ENCODE data around the gene GPN1.
A peak's percentile ranks its signal among the peaks of the same experiment; 100 is the strongest.

Gene GPN1

DNA sequence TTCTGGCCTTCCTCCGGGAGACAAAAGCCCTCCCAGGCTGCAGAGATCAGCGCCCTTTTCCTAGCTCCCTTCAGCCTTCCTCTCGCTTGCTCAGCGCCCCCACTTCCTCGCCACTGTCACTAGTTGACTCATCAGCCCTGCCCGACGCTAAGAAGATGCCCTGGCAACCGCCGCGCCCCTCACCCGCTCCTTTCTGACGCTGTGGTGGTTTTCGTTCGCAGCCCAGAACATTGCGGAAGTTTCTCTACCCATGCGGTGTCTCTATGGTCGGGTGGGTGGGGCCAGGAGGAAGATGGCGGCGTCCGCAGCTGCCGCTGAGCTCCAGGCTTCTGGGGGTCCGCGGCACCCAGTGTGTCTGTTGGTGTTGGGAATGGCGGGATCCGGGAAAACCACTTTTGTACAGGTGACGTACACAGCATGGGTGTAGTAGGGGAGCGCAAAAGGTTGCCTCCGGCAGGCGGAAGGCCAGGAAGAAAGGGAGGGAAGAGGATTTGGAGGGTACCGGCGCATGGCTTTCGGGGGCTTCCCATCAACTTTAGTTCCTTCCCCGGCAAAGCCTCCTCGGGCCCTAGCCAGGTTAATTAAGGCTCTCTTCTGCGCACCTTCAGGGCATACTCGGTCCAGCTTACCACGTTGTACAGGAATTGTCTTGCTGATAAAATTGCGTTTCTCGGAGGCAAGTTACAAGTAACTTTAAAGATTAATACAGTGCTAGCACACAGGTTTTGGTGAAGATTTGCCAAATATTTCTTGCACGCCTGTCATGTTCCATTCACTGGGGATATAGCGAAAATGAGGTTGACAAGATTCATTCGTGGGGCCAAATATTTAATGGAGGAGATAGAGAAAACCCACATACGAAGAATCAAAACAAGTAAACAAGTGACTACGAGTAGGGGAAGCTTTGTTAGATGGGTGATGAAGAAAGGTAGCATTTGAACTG is at the start of gene GPN1, which contains the start of gene CCDC121:
GPN1 (plus strand) TSS at position 284 of the 943 bp plus-strand sequence; CDS start at position 293, 9 bp downstream.
CCDC121 (minus strand) TSS at position 246 of the 943 bp plus-strand sequence. CDS start 1,213 bp downstream, outside the sequence.
- TF ChIP-seq LEF1 (IDR thresholded peaks at IDR 0.05; ENCODE audit: borderline replicate concordance) (no peak), L3MBTL2 (conservative IDR thresholded peaks at IDR 0.05) (peak; percentile 69), FOXA1 (IDR thresholded peaks at IDR 0.05) (no peak), CTBP1 (IDR thresholded peaks at IDR 0.05; ENCODE audit: borderline replicate concordance) (no peak), TARDBP (IDR thresholded peaks at IDR 0.05) (no peak), ELF4 (IDR thresholded peaks at IDR 0.05) (peak; percentile 63)
- DNase-seq (ENCODE audit: extremely low spot score), result peak; percentile 82
- ChIA-PET POLR2A (interaction anchor here (0.7 to 1.9 kb wide), 9 partner anchors 11 to 220 kb away, joined by 3 to 6 read pairs (median 5); partner anchors contain the start of genes PPM1G, SLC4A1AP, SUPT7L and ZNF512), CTCF (no interaction called here)

GRCh38 chr2:27581417-27582128 is 47.3 kb upstream of the GPN1 start:
- POLR2A ChIA-PET, result no interaction called here
- DNase-seq (ENCODE audit: extremely low spot score), result no peak
- CTCF ChIA-PET, result no interaction called here
- TF ChIP-seq FOXM1 (IDR thresholded peaks at IDR 0.05; ENCODE audit: borderline replicate concordance), result no peak
- no peak for TF ChIP-seq TARDBP (IDR thresholded peaks at IDR 0.05)
- TF ChIP-seq L3MBTL2 (conservative IDR thresholded peaks at IDR 0.05), result no peak
- no peak for TF ChIP-seq ZNF384 (IDR thresholded peaks at IDR 0.05)
- TF ChIP-seq NFRKB (IDR thresholded peaks at IDR 0.05), result no peak
- TF ChIP-seq BHLHE40 (IDR thresholded peaks at IDR 0.05; ENCODE audit: borderline replicate concordance), result no peak
- no peak for TF ChIP-seq FOXA1 (IDR thresholded peaks at IDR 0.05)
- no peak for TF ChIP-seq ELF4 (IDR thresholded peaks at IDR 0.05)
- no peak for TF ChIP-seq SUZ12 (IDR thresholded peaks at IDR 0.05)
- no peak for TF ChIP-seq LEF1 (IDR thresholded peaks at IDR 0.05; ENCODE audit: borderline replicate concordance)

DNA sequence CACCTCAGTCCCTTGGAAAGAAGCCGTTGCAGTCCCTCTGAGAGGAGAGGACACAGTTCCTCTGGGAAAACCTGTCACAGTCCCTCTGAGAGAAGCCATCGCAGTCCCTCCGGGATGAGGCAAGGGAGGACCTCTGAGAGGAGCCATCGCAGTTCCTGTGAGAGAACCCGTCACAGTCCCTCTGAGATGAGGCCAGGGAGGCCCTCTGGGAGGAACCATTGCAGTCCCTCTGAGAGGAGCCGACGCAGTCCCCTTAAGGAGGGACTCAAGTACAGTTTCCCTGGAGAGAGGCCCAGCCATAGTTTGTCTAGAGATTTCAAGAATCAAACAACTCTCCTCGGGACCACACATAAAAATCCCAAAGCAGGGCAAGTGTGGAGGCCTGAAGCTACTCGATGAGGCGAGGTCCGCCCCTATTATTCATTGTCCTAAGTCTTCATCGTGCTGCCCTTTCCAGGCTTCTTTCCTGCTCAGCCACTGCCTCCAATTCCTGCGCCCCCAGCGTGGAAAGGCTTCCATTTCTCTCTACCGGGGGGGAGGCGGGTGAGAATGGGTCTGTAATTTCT is 46.6 kb upstream of the GPN1 start:
- CTCF ChIA-PET, result no interaction called here

GRCh38 chr2:27582695-27583389 is 46.0 kb upstream of the GPN1 start, which contains the start of gene ZNF512:
TSS of gene ZNF512 (plus strand) at chr2:27583042. CDS start at chr2:27583113, 71 bp downstream.
- CTCF ChIA-PET, result no interaction called here
- POLR2A ChIA-PET, result interaction anchor here (0.6 to 1.3 kb wide), 9 partner anchors 9 to 153 kb away, joined by 3 to 6 read pairs (median 5); partner anchors contain the start of genes CCDC121 and GPN1
- TF ChIP-seq ARNT (IDR thresholded peaks at IDR 0.05) (no peak), ELF4 (IDR thresholded peaks at IDR 0.05) (peak; percentile 58; the same call in 1 of the 2 replicates), FOXK2 (IDR thresholded peaks at IDR 0.05) (no peak), LEF1 (IDR thresholded peaks at IDR 0.05; ENCODE audit: borderline replicate concordance) (no peak), FOXM1 (IDR thresholded peaks at IDR 0.05; ENCODE audit: borderline replicate concordance) (no peak), L3MBTL2 (conservative IDR thresholded peaks at IDR 0.05) (peak; percentile 88), SUZ12 (IDR thresholded peaks at IDR 0.05) (no peak)
- DNase-seq (ENCODE audit: extremely low spot score), result peak; percentile 98

More for the DNA sequence above, 46.6 kb upstream of the GPN1 start:
- TF ChIP-seq SP1 (IDR thresholded peaks at IDR 0.05) (no peak), NFRKB (IDR thresholded peaks at IDR 0.05) (no peak), HDGF (IDR thresholded peaks at IDR 0.05; ENCODE audit: borderline replicate concordance) (peak; percentile 57; the same call in 1 of the 2 replicates)
- DNase-seq (ENCODE audit: extremely low spot score), result no peak
- POLR2A ChIA-PET, result interaction anchor here (0.9 to 1.3 kb wide), 8 partner anchors 8 to 151 kb away, joined by 4 to 6 read pairs (median 5); partner anchors contain the start of genes CCDC121 and GPN1

DNA sequence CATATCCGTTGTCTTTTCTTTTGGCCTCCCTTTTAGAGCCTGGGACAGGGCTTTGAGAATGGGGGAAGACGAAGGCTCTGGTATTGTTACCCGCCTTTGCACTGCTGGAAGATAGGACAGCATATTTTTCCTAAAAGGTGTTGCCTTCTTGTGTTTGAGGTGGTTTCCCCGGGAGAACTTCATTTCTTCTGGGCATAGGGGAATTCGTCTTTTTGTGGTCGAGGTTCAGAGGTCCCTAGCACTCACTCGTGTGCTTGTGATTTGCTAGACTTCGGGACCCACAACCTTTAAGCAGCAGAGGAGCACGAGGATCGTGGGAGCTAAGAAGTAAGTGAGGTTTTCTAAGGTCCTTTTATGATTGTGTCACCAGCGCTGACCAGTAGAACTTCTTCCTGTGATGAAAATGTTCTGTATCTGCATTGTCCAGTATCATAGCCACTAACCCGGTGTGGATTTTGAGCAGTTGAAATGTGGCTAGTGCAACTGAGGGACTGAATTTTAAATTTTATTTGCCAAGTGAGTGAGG is 45.4 kb upstream of the GPN1 start:
- POLR2A ChIA-PET, result interaction anchor here (1.0 to 1.3 kb wide), 2 partner anchors 10 to 24 kb away, joined by 5 to 6 read pairs; no protein-coding TSS in a partner anchor
- CTCF ChIA-PET, result no interaction called here
- peak; percentile 9 for TF ChIP-seq L3MBTL2 (conservative IDR thresholded peaks at IDR 0.05)
- no peak for TF ChIP-seq SP1 (IDR thresholded peaks at IDR 0.05)
- no peak for DNase-seq (ENCODE audit: extremely low spot score)

DNA sequence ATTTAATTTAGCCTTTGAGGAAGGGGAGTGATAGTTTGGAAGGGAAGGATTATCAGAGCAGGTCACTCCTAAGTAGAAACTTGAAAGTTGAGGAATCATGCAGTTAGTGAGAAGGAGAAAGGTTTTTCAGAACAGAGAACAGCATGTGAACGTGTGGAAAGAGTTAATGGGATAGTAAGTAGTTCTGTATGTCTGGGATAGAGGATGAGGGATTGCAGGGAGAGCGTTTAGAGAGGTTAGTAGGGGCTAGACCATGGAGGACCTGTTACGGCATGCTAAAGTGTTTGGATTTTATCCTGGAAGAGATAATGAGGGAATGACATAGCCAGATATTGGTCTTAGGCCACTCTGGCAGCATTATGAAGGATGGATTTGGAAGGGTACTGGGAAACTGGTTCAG is 44.3 kb upstream of the GPN1 start:
- POLR2A ChIA-PET, result no interaction called here
- no peak for TF ChIP-seq LEF1 (IDR thresholded peaks at IDR 0.05; ENCODE audit: borderline replicate concordance)
- no peak for TF ChIP-seq CTBP1 (IDR thresholded peaks at IDR 0.05; ENCODE audit: borderline replicate concordance)
- no peak for TF ChIP-seq HDGF (IDR thresholded peaks at IDR 0.05; ENCODE audit: borderline replicate concordance)
- no peak for TF ChIP-seq NFRKB (IDR thresholded peaks at IDR 0.05)
- no peak for TF ChIP-seq TARDBP (IDR thresholded peaks at IDR 0.05)
- no peak for TF ChIP-seq SP1 (IDR thresholded peaks at IDR 0.05)
- TF ChIP-seq ELF4 (IDR thresholded peaks at IDR 0.05), result no peak
- TF ChIP-seq FOXA1 (IDR thresholded peaks at IDR 0.05), result no peak
- TF ChIP-seq ZNF384 (IDR thresholded peaks at IDR 0.05), result no peak
- no peak for TF ChIP-seq PKNOX1 (IDR thresholded peaks at IDR 0.05)
- TF ChIP-seq L3MBTL2 (conservative IDR thresholded peaks at IDR 0.05), result no peak
- no peak for TF ChIP-seq SUZ12 (IDR thresholded peaks at IDR 0.05)
- no peak for TF ChIP-seq FOXK2 (IDR thresholded peaks at IDR 0.05)
- TF ChIP-seq ARNT (IDR thresholded peaks at IDR 0.05), result no peak
- no peak for TF ChIP-seq BHLHE40 (IDR thresholded peaks at IDR 0.05; ENCODE audit: borderline replicate concordance)
- TF ChIP-seq FOXM1 (IDR thresholded peaks at IDR 0.05; ENCODE audit: borderline replicate concordance), result no peak
- CTCF ChIA-PET, result no interaction called here
- DNase-seq (ENCODE audit: extremely low spot score), result no peak
